ENCODE data around the gene QKI. TPM values are rescaled to one million over a fixed set of nuclear protein-coding genes. Genes with fewer than 3 reads are reported as not detected.
A peak's percentile ranks its signal among the peaks of the same experiment; 100 is the strongest.

QKI gene
- total RNA-seq, 2 donors from 2014 or later = 127 to 192 TPM

GRCh38 chr6:163454425-163454824 is 39.9 kb downstream of the QKI start:
- no peak overlapping the region for H3K27ac ChIP-seq

DNA sequence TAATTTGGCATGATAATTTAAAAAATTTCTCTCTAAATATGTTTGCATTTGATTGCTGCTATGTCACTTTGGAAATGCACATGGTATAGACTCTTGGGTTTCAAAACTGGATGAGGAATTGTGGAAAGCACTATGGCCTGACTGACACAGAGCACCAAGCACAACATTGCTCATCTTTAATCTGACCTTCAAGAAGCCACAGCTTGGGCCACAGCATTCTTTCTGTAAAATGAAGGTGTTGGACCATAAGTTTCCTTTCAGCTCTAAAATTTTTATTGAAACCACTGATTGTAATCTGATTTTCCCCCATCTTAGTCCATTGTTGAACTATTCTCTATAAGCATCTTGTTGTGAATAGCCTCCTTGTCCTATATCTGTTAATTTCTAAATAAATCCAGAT is 41.0 kb downstream of the QKI start:
- Histone ChIP-seq H3K9me3 (no peaks in the 10 kb centered on the region), H3K27ac (no peak overlapping the region), H3K4me3 (no peak overlapping the region), H3K27me3 (replicated peaks; ENCODE audit: insufficient read depth) (no peaks in the 10 kb centered on the region), H3K36me3 (no peaks in the 10 kb centered on the region), H3K4me1 (ENCODE audit: control insufficient read depth in 1 of 2, low read depth in 2 of 2) (peaks cover 35 to 61% of the 10 kb centered on the region in 2 donors)
- DNase-seq (ENCODE audit: low spot score) = no peak
- TF ChIP-seq, protein P1, sequence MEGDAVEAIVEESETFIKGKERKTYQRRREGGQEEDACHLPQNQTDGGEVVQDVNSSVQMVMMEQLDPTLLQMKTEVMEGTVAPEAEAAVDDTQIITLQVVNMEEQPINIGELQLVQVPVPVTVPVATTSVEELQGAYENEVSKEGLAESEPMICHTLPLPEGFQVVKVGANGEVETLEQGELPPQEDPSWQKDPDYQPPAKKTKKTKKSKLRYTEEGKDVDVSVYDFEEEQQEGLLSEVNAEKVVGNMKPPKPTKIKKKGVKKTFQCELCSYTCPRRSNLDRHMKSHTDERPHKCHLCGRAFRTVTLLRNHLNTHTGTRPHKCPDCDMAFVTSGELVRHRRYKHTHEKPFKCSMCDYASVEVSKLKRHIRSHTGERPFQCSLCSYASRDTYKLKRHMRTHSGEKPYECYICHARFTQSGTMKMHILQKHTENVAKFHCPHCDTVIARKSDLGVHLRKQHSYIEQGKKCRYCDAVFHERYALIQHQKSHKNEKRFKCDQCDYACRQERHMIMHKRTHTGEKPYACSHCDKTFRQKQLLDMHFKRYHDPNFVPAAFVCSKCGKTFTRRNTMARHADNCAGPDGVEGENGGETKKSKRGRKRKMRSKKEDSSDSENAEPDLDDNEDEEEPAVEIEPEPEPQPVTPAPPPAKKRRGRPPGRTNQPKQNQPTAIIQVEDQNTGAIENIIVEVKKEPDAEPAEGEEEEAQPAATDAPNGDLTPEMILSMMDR (IDR thresholded peaks at IDR 0.05) = no peak
- no peak for ATAC-seq (ENCODE audit: insufficient number of reproducible peaks, low FRiP score, low read depth)

More at GRCh38 chr6:163454425-163454824, 39.9 kb downstream of the QKI start:
- H3K4me3 ChIP-seq = no peak overlapping the region
- H3K9me3 ChIP-seq = no peaks in the 10 kb centered on the region
- TF ChIP-seq, protein P1 (IDR thresholded peaks at IDR 0.05) = no peak
- peaks cover 30 to 54% of the 10 kb centered on the region in 2 donors for H3K4me1 ChIP-seq (ENCODE audit: control insufficient read depth in 1 of 2, low read depth in 2 of 2)
- DNase-seq (ENCODE audit: low spot score) = no peak
- no peaks in the 10 kb centered on the region for H3K27me3 ChIP-seq (replicated peaks; ENCODE audit: insufficient read depth)
- H3K36me3 ChIP-seq = no peaks in the 10 kb centered on the region
- ATAC-seq (ENCODE audit: insufficient number of reproducible peaks, low FRiP score, low read depth) = no peak

- Histone ChIP-seq H3K4me1 (ENCODE audit: control insufficient read depth in 1 of 2, low read depth in 2 of 2) (peaks cover 31 to 53% of the 10 kb centered on the region in 2 donors), H3K4me3 (no peak overlapping the region), H3K9me3 (no peaks in the 10 kb centered on the region), H3K36me3 (no peaks in the 10 kb centered on the region), H3K27ac (peak overlapping the region; percentile 3 to 14), H3K27me3 (replicated peaks; ENCODE audit: insufficient read depth) (no peaks in the 10 kb centered on the region)
- ATAC-seq (ENCODE audit: insufficient number of reproducible peaks, low FRiP score, low read depth) (peak; percentile 82), DNase-seq (ENCODE audit: low spot score) (peak; percentile 6)
- TF ChIP-seq, protein P1 (IDR thresholded peaks at IDR 0.05) = no peak
These were observed 43.4 kb downstream of the QKI start for GRCh38 chr6:163457637-163458561.

GRCh38 chr6:163459007-163459406 is 44.5 kb downstream of the QKI start:
- Histone ChIP-seq H3K4me1 (ENCODE audit: control insufficient read depth in 1 of 2, low read depth in 2 of 2) (peaks cover 31 to 48% of the 10 kb centered on the region in 2 donors), H3K9me3 (no peaks in the 10 kb centered on the region), H3K27me3 (replicated peaks; ENCODE audit: insufficient read depth) (no peaks in the 10 kb centered on the region), H3K27ac (no peak overlapping the region), H3K4me3 (no peak overlapping the region), H3K36me3 (no peaks in the 10 kb centered on the region)
- no peak for ATAC-seq (ENCODE audit: insufficient number of reproducible peaks, low FRiP score, low read depth)
- no peak for DNase-seq (ENCODE audit: low spot score)
- TF ChIP-seq, protein P1 (IDR thresholded peaks at IDR 0.05) = no peak

DNA sequence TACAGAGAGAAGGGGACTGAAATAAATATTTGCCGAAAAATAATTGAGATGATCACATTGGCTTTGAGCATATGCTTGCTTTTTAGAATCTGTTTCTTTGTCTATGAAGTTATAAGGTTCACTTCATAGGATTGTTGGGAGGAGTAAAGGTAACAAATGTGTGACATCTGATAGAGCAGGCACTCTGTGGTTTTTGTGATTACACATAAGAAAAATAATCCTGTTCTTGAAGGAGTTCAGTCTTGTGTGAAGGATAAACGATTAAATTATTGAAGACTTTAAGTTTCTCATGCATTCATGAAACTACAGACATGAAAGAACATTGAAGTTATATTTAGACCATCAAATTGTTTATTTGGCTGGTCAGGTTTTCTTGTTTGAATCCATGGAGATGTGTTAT is 45.0 kb downstream of the QKI start:
- H3K27me3 ChIP-seq (replicated peaks; ENCODE audit: insufficient read depth) = no peaks in the 10 kb centered on the region
- no peak overlapping the region for H3K27ac ChIP-seq
- no peaks in the 10 kb centered on the region for H3K9me3 ChIP-seq
- ATAC-seq (ENCODE audit: insufficient number of reproducible peaks, low FRiP score, low read depth) = no peak
- no peak for DNase-seq (ENCODE audit: low spot score)
- H3K36me3 ChIP-seq = no peaks in the 10 kb centered on the region
- peaks cover 31 to 45% of the 10 kb centered on the region in 2 donors for H3K4me1 ChIP-seq (ENCODE audit: control insufficient read depth in 1 of 2, low read depth in 2 of 2)
- TF ChIP-seq, protein P1 (IDR thresholded peaks at IDR 0.05) = no peak
- no peak overlapping the region for H3K4me3 ChIP-seq

All from thoracic aorta (tissue), 2 donors.